HG02610 (cell line): ENCODE results near the gene AHNAK2.

Experiments
- ATAC-seq: cut with Tn5 transposase; IDR thresholded peaks from one replicate; pipeline ENCODE4 v1.9.1; 2021; ENCODE audit warnings: mild to moderate bottlenecking, moderate library complexity; ENCODE audit not compliant: unreplicated experiment

Gene AHNAK2

DNA sequence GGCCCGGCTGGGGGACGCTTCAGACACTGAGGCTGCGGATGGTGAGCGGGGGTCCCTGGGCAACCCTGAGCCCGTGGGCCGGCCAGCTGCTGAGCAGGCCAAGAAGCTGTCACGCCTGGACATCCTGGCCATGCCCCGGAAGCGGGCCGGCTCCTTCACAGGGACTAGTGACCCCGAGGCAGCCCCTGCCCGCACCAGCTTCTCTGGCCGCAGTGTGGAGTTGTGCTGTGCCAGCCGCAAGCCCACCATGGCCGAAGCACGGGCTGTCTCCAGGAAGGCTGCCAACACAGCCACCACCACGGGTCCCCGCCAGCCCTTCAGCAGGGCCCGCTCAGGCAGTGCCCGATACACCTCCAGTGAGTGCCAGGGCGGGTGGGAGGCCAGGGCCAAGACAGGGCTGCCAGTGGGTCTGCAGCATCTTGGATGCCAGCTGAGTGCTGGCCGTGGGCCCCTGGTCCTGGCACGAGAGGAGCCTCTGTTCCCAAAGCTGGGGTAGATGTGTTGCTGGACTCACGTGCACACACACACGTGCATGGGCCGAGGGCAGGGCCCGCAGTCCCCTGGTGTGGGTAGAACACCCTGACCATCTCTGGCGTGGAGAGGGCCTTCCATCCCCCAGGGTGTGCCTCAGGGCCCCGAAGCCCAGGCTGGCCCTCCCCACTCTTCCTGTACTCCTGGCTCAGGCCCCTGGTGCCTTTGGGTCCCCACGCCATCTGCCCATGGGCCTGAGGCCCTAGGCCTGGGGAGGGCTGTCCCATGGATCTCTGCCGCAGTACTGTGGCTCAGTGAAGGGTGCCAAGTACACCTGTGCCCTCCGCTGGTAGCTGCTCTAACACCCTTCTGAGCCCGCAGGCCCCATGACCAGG is 90.3 kb downstream of the AHNAK2 start:
- ATAC-seq: no peak
